ENCODE data around the gene PNMT. TPM values are rescaled to one million over a fixed set of nuclear protein-coding genes. Genes with fewer than 3 reads are reported as not detected.

PNMT gene
- total RNA-seq, 1 donor from 2014 or later: 4.3 TPM

- H3K4me3 ChIP-seq: no peak overlapping the region
- no peak for DNase-seq
- no peak overlapping the region for H3K27ac ChIP-seq
- no peaks in the 10 kb centered on the region for H3K9me3 ChIP-seq
- ATAC-seq: no peak
- intact Hi-C loops (cut with DNase I): no loop called here
- no peaks in the 10 kb centered on the region for H3K27me3 ChIP-seq
- no peaks in the 10 kb centered on the region for H3K36me3 ChIP-seq
- peaks cover 64% of the 10 kb centered on the region for H3K4me1 ChIP-seq
- TF ChIP-seq, protein P1, sequence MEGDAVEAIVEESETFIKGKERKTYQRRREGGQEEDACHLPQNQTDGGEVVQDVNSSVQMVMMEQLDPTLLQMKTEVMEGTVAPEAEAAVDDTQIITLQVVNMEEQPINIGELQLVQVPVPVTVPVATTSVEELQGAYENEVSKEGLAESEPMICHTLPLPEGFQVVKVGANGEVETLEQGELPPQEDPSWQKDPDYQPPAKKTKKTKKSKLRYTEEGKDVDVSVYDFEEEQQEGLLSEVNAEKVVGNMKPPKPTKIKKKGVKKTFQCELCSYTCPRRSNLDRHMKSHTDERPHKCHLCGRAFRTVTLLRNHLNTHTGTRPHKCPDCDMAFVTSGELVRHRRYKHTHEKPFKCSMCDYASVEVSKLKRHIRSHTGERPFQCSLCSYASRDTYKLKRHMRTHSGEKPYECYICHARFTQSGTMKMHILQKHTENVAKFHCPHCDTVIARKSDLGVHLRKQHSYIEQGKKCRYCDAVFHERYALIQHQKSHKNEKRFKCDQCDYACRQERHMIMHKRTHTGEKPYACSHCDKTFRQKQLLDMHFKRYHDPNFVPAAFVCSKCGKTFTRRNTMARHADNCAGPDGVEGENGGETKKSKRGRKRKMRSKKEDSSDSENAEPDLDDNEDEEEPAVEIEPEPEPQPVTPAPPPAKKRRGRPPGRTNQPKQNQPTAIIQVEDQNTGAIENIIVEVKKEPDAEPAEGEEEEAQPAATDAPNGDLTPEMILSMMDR (IDR thresholded peaks at IDR 0.05): no peak
These were observed 28.4 kb upstream of the PNMT start for GRCh38 chr17:39639566-39640458.

DNA sequence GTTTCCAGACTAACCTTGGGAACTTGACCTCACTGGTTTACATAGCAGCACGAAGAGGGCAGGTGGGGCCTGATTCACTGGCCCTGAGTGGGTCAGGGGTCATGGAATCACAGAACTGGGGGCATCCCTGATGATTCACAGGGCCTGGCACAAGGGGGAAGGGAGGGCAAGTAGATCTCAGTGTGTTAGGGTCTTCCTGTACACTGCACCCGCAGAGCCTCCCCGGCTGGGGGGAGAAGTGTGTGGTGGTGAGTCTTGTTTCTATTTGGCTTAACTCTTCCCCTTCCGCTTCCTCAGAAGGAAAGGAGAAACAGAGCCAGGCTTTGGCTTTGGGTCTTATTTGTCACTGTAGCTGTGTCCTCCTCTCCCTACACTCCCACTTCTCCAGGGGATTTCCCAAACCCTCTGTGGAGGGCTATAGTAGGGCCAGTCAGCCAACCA lies 27.6 kb upstream of the PNMT start:
- no peak overlapping the region for H3K27ac ChIP-seq
- ATAC-seq: no peak
- H3K4me1 ChIP-seq: peaks cover 64% of the 10 kb centered on the region
- intact Hi-C loops (cut with DNase I): no loop called here
- TF ChIP-seq, protein P1 (IDR thresholded peaks at IDR 0.05): no peak
- H3K27me3 ChIP-seq: no peaks in the 10 kb centered on the region
- H3K4me3 ChIP-seq: no peak overlapping the region
- H3K9me3 ChIP-seq: no peaks in the 10 kb centered on the region
- H3K36me3 ChIP-seq: no peaks in the 10 kb centered on the region
- no peak for DNase-seq

DNA sequence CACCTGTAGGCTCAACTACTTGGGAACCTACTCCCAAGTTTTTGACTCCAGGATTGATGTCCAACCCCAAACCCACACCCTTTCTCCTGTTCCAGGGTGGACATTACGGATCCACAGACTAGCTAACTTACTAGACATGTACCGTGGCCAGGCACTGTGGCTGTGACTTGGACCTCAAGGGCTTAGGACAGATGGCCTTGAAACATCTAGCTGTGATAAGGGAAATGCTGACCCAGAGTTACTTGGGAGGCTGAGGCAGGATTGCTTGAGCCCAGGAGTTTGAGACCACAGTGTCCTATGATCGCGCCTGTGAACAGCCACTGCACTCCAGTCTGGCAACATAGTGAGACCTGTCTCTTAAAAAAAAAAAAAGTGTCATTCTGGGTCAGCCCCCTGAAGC lies 27.2 kb upstream of the PNMT start:
- H3K36me3 ChIP-seq: no peaks in the 10 kb centered on the region
- no peak overlapping the region for H3K27ac ChIP-seq
- intact Hi-C loops (cut with DNase I): no loop called here
- ATAC-seq (no peak), DNase-seq (no peak)
- TF ChIP-seq, protein P1 (IDR thresholded peaks at IDR 0.05): no peak
- no peaks in the 10 kb centered on the region for H3K27me3 ChIP-seq
- peaks cover 63% of the 10 kb centered on the region for H3K4me1 ChIP-seq
- no peaks in the 10 kb centered on the region for H3K9me3 ChIP-seq
- H3K4me3 ChIP-seq: no peak overlapping the region

- no peak overlapping the region for H3K4me3 ChIP-seq
- TF ChIP-seq, protein P1 (IDR thresholded peaks at IDR 0.05): no peak
- H3K4me1 ChIP-seq: peaks cover 56% of the 10 kb centered on the region
- H3K36me3 ChIP-seq: no peaks in the 10 kb centered on the region
- DNase-seq (no peak), ATAC-seq (peak; percentile 35)
- no peaks in the 10 kb centered on the region for H3K27me3 ChIP-seq
- intact Hi-C loops (cut with DNase I): no loop called here
- H3K27ac ChIP-seq: no peak overlapping the region
- H3K9me3 ChIP-seq: no peaks in the 10 kb centered on the region
These were observed 26.4 kb upstream of the PNMT start for GRCh38 chr17:39641883-39642282.

GRCh38 chr17:39642291-39643074 lies 25.8 kb upstream of the PNMT start:
- Histone ChIP-seq H3K4me1 (peaks cover 56% of the 10 kb centered on the region), H3K9me3 (no peaks in the 10 kb centered on the region), H3K36me3 (no peaks in the 10 kb centered on the region), H3K27ac (no peak overlapping the region), H3K4me3 (no peak overlapping the region), H3K27me3 (no peaks in the 10 kb centered on the region)
- DNase-seq (no peak), ATAC-seq (peak; percentile 4)
- TF ChIP-seq, protein P1 (IDR thresholded peaks at IDR 0.05): no peak
- intact Hi-C loops (cut with DNase I): no loop called here

Measured in upper lobe of right lung (tissue), 1 donor.